MM.1S (cell line): ENCODE measurements around the gene ENKUR.

Experiments used
- EZH2 ChIP-seq: fragments of 300-600 bp; sonication (generic); optimal IDR thresholded peaks from 2 replicates; pipeline ENCODE3; 2017; ENCODE audit warnings: low read depth, mild to moderate bottlenecking, antibody characterized with exemption, low read length, mixed read lengths
- EZH2phosphoT487 ChIP-seq: fragments of 300-600 bp; sonication (generic); IDR thresholded peaks from 2 replicates; pipeline ENCODE4 v1.6.1; 2018; ENCODE audit warnings: antibody characterized with exemption, low read length
- TF ChIP-seq, protein P1 (sequence below): fragments of 300-600 bp; sonication (generic); IDR thresholded peaks from 2 replicates; pipeline ENCODE4 v1.5.1; 2016; ENCODE audit warnings: antibody characterized with exemption, low read length, mixed read lengths

DNA sequence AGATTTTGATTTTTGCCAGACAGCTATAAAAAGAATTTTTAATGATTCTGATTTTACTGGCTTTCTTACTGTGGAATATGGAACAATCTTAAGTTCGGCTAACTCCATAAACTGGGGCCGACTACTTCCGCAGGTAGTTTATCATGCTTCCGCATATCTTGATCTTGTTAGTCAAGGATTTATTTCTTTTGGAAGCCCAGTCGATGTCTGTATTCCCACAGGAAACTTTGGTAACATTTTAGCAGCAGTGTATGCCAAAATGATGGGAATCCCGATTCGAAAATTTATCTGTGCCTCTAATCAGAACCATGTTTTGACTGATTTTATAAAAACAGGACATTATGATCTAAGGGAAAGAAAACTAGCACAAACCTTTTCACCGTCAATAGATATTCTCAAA is 8.6 kb upstream of the ENKUR start:
- TF ChIP-seq EZH2phosphoT487 = no peak
- TF ChIP-seq, protein P1, sequence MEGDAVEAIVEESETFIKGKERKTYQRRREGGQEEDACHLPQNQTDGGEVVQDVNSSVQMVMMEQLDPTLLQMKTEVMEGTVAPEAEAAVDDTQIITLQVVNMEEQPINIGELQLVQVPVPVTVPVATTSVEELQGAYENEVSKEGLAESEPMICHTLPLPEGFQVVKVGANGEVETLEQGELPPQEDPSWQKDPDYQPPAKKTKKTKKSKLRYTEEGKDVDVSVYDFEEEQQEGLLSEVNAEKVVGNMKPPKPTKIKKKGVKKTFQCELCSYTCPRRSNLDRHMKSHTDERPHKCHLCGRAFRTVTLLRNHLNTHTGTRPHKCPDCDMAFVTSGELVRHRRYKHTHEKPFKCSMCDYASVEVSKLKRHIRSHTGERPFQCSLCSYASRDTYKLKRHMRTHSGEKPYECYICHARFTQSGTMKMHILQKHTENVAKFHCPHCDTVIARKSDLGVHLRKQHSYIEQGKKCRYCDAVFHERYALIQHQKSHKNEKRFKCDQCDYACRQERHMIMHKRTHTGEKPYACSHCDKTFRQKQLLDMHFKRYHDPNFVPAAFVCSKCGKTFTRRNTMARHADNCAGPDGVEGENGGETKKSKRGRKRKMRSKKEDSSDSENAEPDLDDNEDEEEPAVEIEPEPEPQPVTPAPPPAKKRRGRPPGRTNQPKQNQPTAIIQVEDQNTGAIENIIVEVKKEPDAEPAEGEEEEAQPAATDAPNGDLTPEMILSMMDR = no peak
- no peak for TF ChIP-seq EZH2
